Aortic smooth muscle cell (primary cell): ENCODE results near the gene TMEM14B. TPM values are rescaled to one million over a fixed set of nuclear protein-coding genes. Genes with fewer than 3 reads are reported as not detected.

ENCODE experiments used
- total RNA-seq: library from RNA; depleted of rRNA; stranded (reverse); fragments of >200 nt; gene quantifications from 2 replicates; pipeline ENCODE4 v1.2.3, GENCODE V29; 2014

TMEM14B gene
- total RNA-seq = 75.6 and 77.7 TPM in 2 replicates

GRCh38 chr6:10747251-10747972, at the start of gene TMEM14B:
TMEM14B (plus strand) TSS chr6:10747805; CDS start chr6:10749246, 1,441 bp downstream.

DNA sequence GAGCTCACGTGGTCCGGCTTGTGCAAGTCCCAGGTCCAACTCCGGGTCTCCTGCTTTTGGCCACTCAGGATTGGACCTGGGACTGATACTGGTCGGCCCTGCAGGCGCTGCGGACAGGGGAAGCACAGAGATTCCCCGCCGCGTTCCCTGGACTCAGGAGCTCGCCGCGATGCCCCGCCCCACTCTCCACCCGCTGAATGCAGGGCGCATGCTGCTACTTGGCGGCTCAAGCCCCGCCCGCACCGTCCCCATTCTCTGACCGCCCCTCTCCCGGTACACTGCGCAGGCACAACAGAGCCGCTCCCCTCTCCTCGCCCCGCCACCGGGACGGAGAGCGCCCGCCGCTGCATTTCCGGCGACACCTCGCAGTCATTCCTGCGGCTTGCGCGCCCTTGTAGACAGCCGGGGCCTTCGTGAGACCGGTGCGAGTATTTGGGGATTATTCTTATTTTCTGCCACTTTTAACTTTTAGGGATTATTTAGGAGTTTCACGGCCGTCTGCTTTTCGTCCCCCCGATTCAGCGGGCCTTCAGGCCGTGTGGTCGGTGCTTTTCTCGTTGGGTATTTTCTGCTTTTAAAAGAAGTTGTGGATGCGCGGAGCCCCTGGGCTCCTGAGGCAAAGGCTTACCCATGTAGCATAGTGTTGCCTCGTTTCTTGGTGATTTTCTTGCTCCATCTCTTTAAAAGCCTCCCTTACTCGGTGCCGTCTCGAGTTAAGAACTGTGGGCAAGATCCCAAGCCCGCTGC, 24.6 kb upstream of the TMEM14B start, which contains the start of gene TMEM14C:
Gene TMEM14C, plus strand, starts transcription at position 251 of the 747 bp plus-strand sequence. CDS start 1,544 bp downstream, outside the sequence.

Other genes starting within 250 kb of the TMEM14B start
- gene GCNT2, start 226.5 kb upstream of the TMEM14B start, total RNA-seq = 4.0 and 12.3 TPM in 2 replicates
- 0.31 and 0.66 TPM in 2 replicates for gene C6orf52, start 53.2 kb upstream of the TMEM14B start, total RNA-seq
- gene PAK1IP1, start 52.8 kb upstream of the TMEM14B start, total RNA-seq = 17.0 and 18.6 TPM in 2 replicates
- gene TMEM14C, start 24.7 kb upstream of the TMEM14B start, total RNA-seq = 91.6 and 99.3 TPM in 2 replicates
- under 0.01 TPM in 1 of 2 replicates, not detected in the other for gene MAK, start 90.7 kb downstream of the TMEM14B start, total RNA-seq
- gene GCM2, start 134.2 kb downstream of the TMEM14B start, total RNA-seq = not detected in 2 replicates
- not detected in 2 replicates for gene SYCP2L, start 139.2 kb downstream of the TMEM14B start, total RNA-seq